ENCODE results near the gene LDHD.

- TF ChIP-seq CTCF (IDR thresholded peaks at IDR 0.05; ENCODE audit: poor library complexity) (no peak), EZH2 (IDR thresholded peaks at IDR 0.05; ENCODE audit: borderline replicate concordance) (no peak)
These were observed 48.2 kb downstream of the LDHD start for GRCh38 chr16:75068085-75069031.

Data from hepatocyte (in vitro differentiated cells).